GM06990 (cell line): ENCODE data around the gene MFRP.

Experiments used
- DNase-seq: peaks from one replicate; pipeline ENCODE4 v3.0.0-alpha.2; 2011; ENCODE audit not compliant: insufficient read length; ENCODE audit errors: extremely low read depth
- H3K27me3 ChIP-seq: replicated peaks from 2 replicates; pipeline ENCODE4 v1.6.0; 2011; ENCODE audit warnings: low read length; ENCODE audit not compliant: control insufficient read depth, insufficient read depth
- H3K36me3 ChIP-seq: 2 replicates; pipeline ENCODE4 v1.5.1; 2011; ENCODE audit warnings: low read length; ENCODE audit not compliant: control insufficient read depth, insufficient read depth
- H3K4me3 ChIP-seq: replicated peaks from 2 replicates; pipeline ENCODE4 v1.5.1; 2011; ENCODE audit warnings: low read depth, mild to moderate bottlenecking, control low read depth, low read length
- TF ChIP-seq, protein P1 (sequence below): IDR thresholded peaks from 2 replicates; pipeline ENCODE4 v1.5.1; 2011; ENCODE audit warnings: low read length, control low read depth, mild to moderate bottlenecking, inconsistent platforms; ENCODE audit not compliant: insufficient read depth, poor library complexity, severe bottlenecking

Gene MFRP

DNA sequence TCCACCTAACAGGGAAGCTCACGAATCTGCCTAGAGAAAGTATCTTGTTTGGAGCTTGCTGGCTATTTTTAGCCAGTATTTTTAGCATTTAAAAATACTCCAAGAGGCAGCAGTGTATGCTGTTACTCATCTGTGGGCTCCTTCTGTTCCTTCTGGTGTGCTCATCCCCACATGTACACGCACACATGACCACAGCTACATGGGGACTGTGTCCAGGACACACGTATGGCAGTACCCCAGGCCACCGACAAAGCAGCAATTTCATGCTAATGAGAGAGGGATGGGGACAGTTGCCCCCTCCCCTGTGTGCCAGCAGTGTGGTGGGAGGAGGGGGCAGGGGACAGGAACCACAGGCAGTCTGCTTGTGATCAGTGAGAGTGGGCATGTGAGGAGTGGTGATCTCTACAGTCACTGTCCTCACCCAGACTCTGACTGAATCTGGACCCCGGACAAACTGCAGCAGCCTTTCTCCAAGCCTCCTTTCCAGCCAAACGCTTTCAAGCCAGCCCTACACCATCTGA lies 18.6 kb upstream of the MFRP start:
- peaks cover 2% of the 10 kb centered on the region; the same call in 1 of the 2 replicates for H3K27me3 ChIP-seq
- no peaks in the 10 kb centered on the region for H3K36me3 ChIP-seq
- no peak for DNase-seq
- TF ChIP-seq, protein P1, sequence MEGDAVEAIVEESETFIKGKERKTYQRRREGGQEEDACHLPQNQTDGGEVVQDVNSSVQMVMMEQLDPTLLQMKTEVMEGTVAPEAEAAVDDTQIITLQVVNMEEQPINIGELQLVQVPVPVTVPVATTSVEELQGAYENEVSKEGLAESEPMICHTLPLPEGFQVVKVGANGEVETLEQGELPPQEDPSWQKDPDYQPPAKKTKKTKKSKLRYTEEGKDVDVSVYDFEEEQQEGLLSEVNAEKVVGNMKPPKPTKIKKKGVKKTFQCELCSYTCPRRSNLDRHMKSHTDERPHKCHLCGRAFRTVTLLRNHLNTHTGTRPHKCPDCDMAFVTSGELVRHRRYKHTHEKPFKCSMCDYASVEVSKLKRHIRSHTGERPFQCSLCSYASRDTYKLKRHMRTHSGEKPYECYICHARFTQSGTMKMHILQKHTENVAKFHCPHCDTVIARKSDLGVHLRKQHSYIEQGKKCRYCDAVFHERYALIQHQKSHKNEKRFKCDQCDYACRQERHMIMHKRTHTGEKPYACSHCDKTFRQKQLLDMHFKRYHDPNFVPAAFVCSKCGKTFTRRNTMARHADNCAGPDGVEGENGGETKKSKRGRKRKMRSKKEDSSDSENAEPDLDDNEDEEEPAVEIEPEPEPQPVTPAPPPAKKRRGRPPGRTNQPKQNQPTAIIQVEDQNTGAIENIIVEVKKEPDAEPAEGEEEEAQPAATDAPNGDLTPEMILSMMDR: no peak
- H3K4me3 ChIP-seq: no peak overlapping the region

DNA sequence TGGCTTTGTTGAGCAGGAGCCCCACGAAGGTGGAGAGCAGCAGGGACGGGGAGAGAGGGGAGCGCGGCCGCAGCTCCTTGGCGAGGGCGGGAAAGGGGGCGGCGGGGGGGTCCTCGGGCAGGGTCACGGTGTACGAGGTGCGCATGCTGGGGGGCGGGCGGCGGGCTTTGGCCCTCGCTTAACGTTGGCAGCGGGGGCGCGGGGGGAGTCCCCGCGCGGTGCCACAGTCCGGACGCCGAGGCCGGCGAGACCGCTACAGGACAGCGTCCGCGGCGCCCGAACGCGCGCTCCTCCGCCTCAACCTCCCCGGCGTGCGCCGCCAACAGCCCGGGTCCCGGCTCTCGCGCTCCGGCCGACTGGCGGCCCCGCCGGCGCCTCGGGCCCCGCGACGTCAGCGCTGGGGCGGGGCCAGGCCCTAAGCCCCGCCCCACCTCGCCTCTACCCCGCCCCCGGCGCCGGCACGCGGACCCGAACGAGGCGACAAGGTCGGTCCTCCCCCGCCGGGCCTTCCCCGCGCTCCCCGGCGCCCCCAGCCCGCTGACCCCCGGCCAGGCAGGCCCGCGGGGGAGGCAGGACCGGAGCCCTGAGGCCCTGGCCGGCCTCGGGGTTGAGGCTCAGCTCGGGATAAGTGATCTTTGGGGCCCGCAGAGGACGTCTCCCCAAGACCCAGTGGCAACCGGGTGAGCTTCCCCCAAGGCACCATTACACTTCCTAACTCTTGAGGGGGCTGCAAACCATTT lies 17.5 kb upstream of the MFRP start:
- peak overlapping the region; percentile 37 for H3K4me3 ChIP-seq
- no peaks in the 10 kb centered on the region for H3K36me3 ChIP-seq
- peak; percentile 70 for DNase-seq
- TF ChIP-seq, protein P1: no peak
- H3K27me3 ChIP-seq: peaks cover 2% of the 10 kb centered on the region; the same call in 1 of the 2 replicates

DNA sequence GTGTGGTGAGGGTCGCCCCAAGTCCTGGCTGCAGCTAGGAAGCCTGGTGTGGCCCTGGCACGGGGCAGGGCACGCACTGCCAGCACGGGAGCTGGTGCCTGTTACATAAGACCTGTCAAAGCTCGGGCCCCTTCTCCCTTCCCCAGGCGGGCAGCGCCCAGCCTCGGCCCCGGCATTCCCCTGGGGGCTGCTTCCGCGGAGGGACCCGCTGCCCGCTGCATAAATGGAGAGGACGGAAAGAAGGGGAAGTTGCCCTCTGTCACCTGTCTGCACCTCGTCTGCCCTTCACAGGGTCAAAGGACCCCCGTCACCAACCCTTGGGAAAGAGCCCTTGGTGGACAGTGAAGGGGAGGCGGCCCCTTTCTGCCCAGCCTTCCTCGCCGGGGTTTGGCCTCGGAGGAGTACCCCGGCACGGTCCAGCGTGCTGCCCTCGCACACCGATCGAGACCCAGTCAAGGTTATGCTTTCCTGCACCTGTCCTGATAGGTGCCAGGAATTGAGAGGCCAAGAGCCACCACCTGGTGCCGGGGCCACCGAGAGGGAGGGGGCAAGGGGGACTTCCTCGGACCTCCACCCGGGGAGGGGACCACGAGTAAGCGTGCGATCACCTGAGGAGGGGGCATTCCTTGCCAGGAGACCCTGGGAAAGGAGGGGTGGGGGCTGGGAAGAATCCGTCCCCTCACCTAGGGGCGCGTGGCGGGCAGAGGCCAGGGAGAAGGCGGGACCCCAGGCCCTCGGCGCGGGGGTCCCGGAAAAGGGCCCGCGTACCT lies 16.8 kb upstream of the MFRP start:
- DNase-seq: no peak
- peak overlapping the region; percentile 37 for H3K4me3 ChIP-seq
- TF ChIP-seq, protein P1: no peak
- no peaks in the 10 kb centered on the region for H3K36me3 ChIP-seq
- H3K27me3 ChIP-seq: peaks cover 2% of the 10 kb centered on the region; the same call in 1 of the 2 replicates

DNA sequence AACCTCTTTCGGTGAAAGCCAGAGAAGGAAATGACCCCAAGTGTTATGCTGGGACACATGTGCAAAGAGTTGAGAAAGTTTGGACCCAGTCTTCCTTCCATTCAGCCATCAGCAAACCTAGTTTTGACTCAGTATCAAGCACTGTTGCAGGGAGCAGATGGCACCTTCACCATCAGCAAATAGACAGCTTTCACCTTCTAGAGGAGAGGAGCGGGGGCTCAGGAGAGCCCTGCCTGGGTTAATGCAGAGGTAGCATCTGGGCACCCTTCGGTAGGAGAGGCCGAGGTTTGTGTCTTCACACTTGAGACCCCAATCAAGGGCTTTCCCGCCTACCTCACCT lies 16.2 kb upstream of the MFRP start:
- TF ChIP-seq, protein P1: no peak
- Histone ChIP-seq H3K4me3 (no peak overlapping the region), H3K36me3 (no peaks in the 10 kb centered on the region), H3K27me3 (peaks cover 2% of the 10 kb centered on the region; the same call in 1 of the 2 replicates)
- DNase-seq: no peak

DNA sequence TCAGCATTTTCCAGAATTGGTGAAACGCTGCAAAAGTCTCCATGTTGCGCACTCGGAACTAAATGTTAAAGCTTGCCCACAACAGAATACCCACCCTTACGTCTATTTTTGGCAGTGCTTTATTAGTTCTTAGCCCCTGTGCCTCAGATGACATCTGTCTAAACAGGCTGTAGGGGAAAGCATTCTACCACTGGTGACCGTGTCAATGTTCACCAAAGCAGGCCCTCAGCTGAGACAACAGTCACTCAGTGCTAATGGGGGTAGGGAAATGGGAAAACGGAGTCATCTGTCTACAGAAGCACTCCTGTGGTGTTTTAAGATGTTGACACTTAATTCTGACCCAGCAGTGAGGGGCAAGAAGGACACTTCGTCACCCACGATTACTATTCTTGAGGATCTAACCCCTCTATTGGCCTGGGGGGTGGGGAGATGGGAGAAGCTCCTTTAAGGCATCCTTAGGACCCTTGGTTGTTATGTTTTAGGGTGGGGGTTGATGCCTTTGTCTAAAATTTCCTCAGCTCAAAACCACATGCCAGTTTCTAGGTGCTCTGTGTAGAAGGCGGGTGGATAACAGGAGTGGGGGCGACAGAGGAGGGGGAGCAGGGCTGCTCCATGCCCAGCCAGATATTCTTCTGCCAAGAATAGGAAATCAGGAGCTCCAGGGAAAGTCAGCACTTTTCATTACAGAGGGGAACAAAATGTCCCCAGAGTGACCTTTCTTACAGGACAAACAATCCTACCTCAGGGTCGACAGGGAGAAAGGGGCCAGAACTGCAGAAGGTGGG lies 15.6 kb upstream of the MFRP start:
- H3K4me3 ChIP-seq: no peak overlapping the region
- TF ChIP-seq, protein P1: no peak

More for the DNA sequence above, 15.6 kb upstream of the MFRP start:
- Histone ChIP-seq H3K27me3 (peaks cover 2% of the 10 kb centered on the region; the same call in 1 of the 2 replicates), H3K36me3 (no peaks in the 10 kb centered on the region)
- DNase-seq: no peak
